Liver (tissue), 9 donors: Measurements from ENCODE around the gene MAMDC4. TPM values are rescaled to one million over a fixed set of nuclear protein-coding genes. Genes with fewer than 3 reads are reported as not detected.
"Not testable (repeated sequence)": the region's sequence is repeated elsewhere in the genome, so short reads cannot be mapped to it uniquely, and the experiment has no call there.

Source experiments
- DNase-seq: peaks from one replicate; pipeline ENCODE4 v3.0.0-alpha.2; 2017; ENCODE audit warnings: low spot score
- H3K27ac ChIP-seq, 2 donors: one replicate each; pipeline ENCODE4 v1.7.0; 2013; ENCODE audit warnings: inconsistent platforms in 2 of 2, low read length in 2 of 2, control low read depth in 1 of 2, low read depth in 1 of 2, mild to moderate bottlenecking in 1 of 2
- H3K27me3 ChIP-seq, 4 donors: one replicate each; pipeline versions ENCODE4 v1.6.1 to v1.7.0; 2013; ENCODE audit warnings: low read length in 3 of 4, inconsistent platforms in 1 of 4, mild to moderate bottlenecking in 1 of 4, moderate library complexity in 1 of 4; ENCODE audit not compliant: control insufficient read depth in 4 of 4, insufficient read depth in 4 of 4
- H3K36me3 ChIP-seq, 4 donors: one replicate each; pipeline versions ENCODE4 v1.6.1 to v1.7.0; 2013; ENCODE audit warnings: low read length in 3 of 4, mild to moderate bottlenecking in 3 of 4, low read depth in 1 of 4, moderate library complexity in 1 of 4; ENCODE audit not compliant: control insufficient read depth in 4 of 4, insufficient read depth in 3 of 4
- H3K4me1 ChIP-seq, 4 donors: one replicate each; pipeline versions ENCODE4 v1.6.1 to v1.7.0; 2013; ENCODE audit warnings: low read length in 3 of 4, mild to moderate bottlenecking in 3 of 4, moderate library complexity in 1 of 4; ENCODE audit not compliant: control insufficient read depth in 4 of 4, insufficient read depth in 4 of 4
- H3K4me3 ChIP-seq, 3 donors: one replicate each; pipeline versions ENCODE4 v1.6.1 to v1.7.0; 2013; ENCODE audit warnings: low read length in 3 of 3, control low read depth in 1 of 3, low read depth in 1 of 3, mild to moderate bottlenecking in 1 of 3
- H3K9ac ChIP-seq, 2 donors: one replicate each; pipeline ENCODE4 v1.7.0; 2013; ENCODE audit warnings: low read length in 2 of 2, mild to moderate bottlenecking in 2 of 2, moderate library complexity in 2 of 2, control low read depth in 1 of 2, low read depth in 1 of 2
- H3K9me3 ChIP-seq, 4 donors: one replicate each; pipeline versions ENCODE4 v1.6.1 to v1.7.0; 2013; ENCODE audit warnings: low read length in 3 of 4; ENCODE audit not compliant: control insufficient read depth in 4 of 4
- CTCF ChIP-seq: fragments of 150-350 bp; IDR thresholded peaks from 2 replicates; pipeline ENCODE4 v1.5.1; 2017; ENCODE audit warnings: improper control_type of control experiment, low read depth, low read length; ENCODE audit not compliant: missing input control
- FOXA1 ChIP-seq: IDR thresholded peaks from 2 replicates; pipeline ENCODE4 v1.6.1; 2016; ENCODE audit warnings: antibody characterized with exemption
- GABPA ChIP-seq, 2 donors: IDR thresholded peaks in 1 of 2; conservative IDR thresholded peaks in 1 of 2; 2 replicates each; pipeline ENCODE4 v1.6.1; 2016; ENCODE audit warnings: antibody characterized with exemption in 2 of 2, mild to moderate bottlenecking in 1 of 2, moderate library complexity in 1 of 2
- HNF4A ChIP-seq, 2 donors: conservative IDR thresholded peaks; 2 replicates each; pipeline ENCODE4 v1.6.1; 2016; ENCODE audit warnings: antibody characterized with exemption in 2 of 2, mild to moderate bottlenecking in 2 of 2
- JUND ChIP-seq, 2 donors: IDR thresholded peaks; 2 replicates each; pipeline ENCODE4 v1.6.1; 2016; ENCODE audit warnings: antibody characterized with exemption in 2 of 2
- RAD21 ChIP-seq, 2 donors: IDR thresholded peaks; 2 replicates each; pipeline ENCODE4 v1.6.1; 2016; ENCODE audit warnings: antibody characterized with exemption in 2 of 2, mild to moderate bottlenecking in 2 of 2
- REST ChIP-seq: IDR thresholded peaks from 2 replicates; pipeline ENCODE4 v1.6.1; 2016; ENCODE audit warnings: antibody characterized with exemption, mild to moderate bottlenecking
- RXRA ChIP-seq, 2 donors: IDR thresholded peaks; 2 replicates each; pipeline ENCODE4 v1.6.1; 2017 to 2018; ENCODE audit warnings: antibody characterized with exemption in 2 of 2, mild to moderate bottlenecking in 1 of 2
- SP1 ChIP-seq: IDR thresholded peaks from 2 replicates; pipeline ENCODE4 v1.6.1; 2018; ENCODE audit warnings: antibody characterized with exemption, mild to moderate bottlenecking
- ZBTB33 ChIP-seq: IDR thresholded peaks from 2 replicates; pipeline ENCODE4 v1.6.1; 2016; ENCODE audit warnings: antibody characterized with exemption
- WGBS: extraction: QIAGEN DNeasy Blood & Tissue Kit; methylation state at CpG from one replicate; pipeline ENCODE4 v1.1.7; 2013; 5-methylcytosine and 5-hydroxymethylcytosine counted together
- polyA plus RNA-seq, 2 donors: library from polyadenylated mRNA; stranded (reverse) in 1 of 2; unstranded in 1 of 2; fragments of 200-250 nt in 1 of 2; fragments of >200 nt in 1 of 2; fragmentation: Nextera tagmentation in 1 of 2; extraction: Ambion mirVana in 1 of 2; gene quantifications; one replicate each; pipeline versions ENCODE4 v1.2.1 to v1.2.3, GENCODE V29; 2013 to 2015
- total RNA-seq, 2 donors: library from RNA; depleted of rRNA; stranded (reverse); fragments of >200 nt; gene quantifications; one replicate each; pipeline ENCODE4 v1.2.3, GENCODE V29; 2014
- donor health status: healthy.
- donor health status: healthy.
- donor health status: healthy.
- donor health status: healthy.
- donor health status: healthy.

The MAMDC4 gene
- total and polyA plus RNA-seq, 4 donors, result 2.4 to 8.1 (median 3.9) TPM

GRCh38 chr9:136865041-136865767, 13.1 kb downstream of the MAMDC4 start:
- no peak for TF ChIP-seq HNF4A (conservative IDR thresholded peaks at IDR 0.05)
- TF ChIP-seq RXRA (IDR thresholded peaks at IDR 0.05), result peak in 1 of 2 donors; percentile 27
- peaks cover 11 to 46% (median 36%) of the 10 kb centered on the region in 4 donors for H3K4me1 ChIP-seq
- no peaks in the 10 kb centered on the region for H3K9me3 ChIP-seq
- H3K36me3 ChIP-seq, result peaks cover 10 to 25% (median 11%) of the 10 kb centered on the region in 4 donors
- 44% methylated on average over 11 of the region's 11 CpGs for WGBS
- H3K27me3 ChIP-seq, result no peaks in the 10 kb centered on the region
- no peak for DNase-seq
- H3K27ac ChIP-seq, result peak overlapping the region; percentile 86 to 97
- peak overlapping the region; percentile 44 to 98 (median 69) for H3K4me3 ChIP-seq
- H3K9ac ChIP-seq, result peak overlapping the region in 1 of 2 donors; percentile 54

- Histone ChIP-seq H3K36me3 (peaks cover 10 to 25% (median 11%) of the 10 kb centered on the region in 4 donors), H3K27ac (peak overlapping the region; percentile 86 to 97), H3K9me3 (no peaks in the 10 kb centered on the region), H3K9ac (peak overlapping the region; percentile 42 to 54), H3K4me3 (peak overlapping the region; percentile 62 to 98 (median 69)), H3K4me1 (peaks cover 9 to 41% (median 33%) of the 10 kb centered on the region in 4 donors), H3K27me3 (no peaks in the 10 kb centered on the region)
- peak; percentile 71 for DNase-seq
- TF ChIP-seq SP1 (no peak), JUND (IDR thresholded peaks at IDR 0.05) (no peak), REST (no peak), CTCF (no peak), ZBTB33 (no peak), FOXA1 (no peak), GABPA (IDR thresholded peaks at IDR 0.05 in 1 of 2, conservative IDR thresholded peaks at IDR 0.05 in 1 of 2) (no peak), RAD21 (IDR thresholded peaks at IDR 0.05) (no peak)
- 2% methylated on average over 20 of the region's 20 CpGs for WGBS
These were observed 13.6 kb downstream of the MAMDC4 start for GRCh38 chr9:136865768-136866103.

- Histone ChIP-seq H3K4me1 (peaks cover 7 to 32% (median 28%) of the 10 kb centered on the region in 4 donors), H3K36me3 (peaks cover 6 to 18% (median 7%) of the 10 kb centered on the region in 4 donors), H3K4me3 (peak overlapping the region in 2 of 3 donors; percentile 69 to 98), H3K9ac (peak overlapping the region in 1 of 2 donors; percentile 22), H3K27ac (peak overlapping the region in 1 of 2 donors; percentile 31)
- H3K27me3 ChIP-seq, H3K9me3 ChIP-seq, DNase-seq: not testable (repeated sequence)
- WGBS, result 80% methylated on average over 29 of the region's 29 CpGs
These were observed 14.8 kb downstream of the MAMDC4 start for GRCh38 chr9:136866898-136867421.
